GM12878 (cell line): ENCODE measurements around the gene TARBP1. TPM values are rescaled to one million over a fixed set of nuclear protein-coding genes. Genes with fewer than 3 reads are reported as not detected.

ENCODE experiments used
- ATAC-seq: fragments of 200-7000 bp; cut with Tn5 transposase; 3 replicates; pipeline ENCODE4 v1.9.1; 2020; ENCODE audit warnings: mild to moderate bottlenecking, moderate library complexity
- BruUV-seq: library from RNA; stranded (reverse); fragments of 400-500 nt; replicated peaks from 2 replicates; lab custom pipeline; 2021; lab: Mats Ljungman, UMichigan
- CTCF ChIA-PET: fragments of 300-600 bp; sonication (Branson Sonifier 250); formaldehyde crosslinking; extraction: SDS; loops from one replicate; lab custom pipeline; 2021; ENCODE audit warnings: inconsistent platforms; lab: Yijun Ruan, JAX
- POLR2A ChIA-PET: fragments of 350-600 bp; formaldehyde crosslinking; extraction: SDS; loops from one replicate; lab custom pipeline; 2021; ENCODE audit warnings: inconsistent platforms; lab: Charles Lee
- RAD21 ChIA-PET: fragments of 300-600 bp; sonication (Branson Sonifier 250); formaldehyde crosslinking; loops from one replicate; lab custom pipeline; 2023; ENCODE audit warnings: antibody characterized with exemption; ENCODE audit not compliant: unreplicated experiment; lab: Charles Lee
- SMC1A ChIA-PET: fragments of 300-600 bp; sonication (Branson Sonifier 250); formaldehyde crosslinking; loops from one replicate; lab custom pipeline; 2023; ENCODE audit not compliant: unreplicated experiment, uncharacterized antibody; lab: Charles Lee
- DNase-seq: peaks from one replicate; pipeline ENCODE4 v3.0.0-alpha.2; 2011; ENCODE audit warnings: low read depth, low spot score
- FAIRE-seq: peaks from 3 replicates; lab custom pipeline; 2011; peaks lifted over from hg19 to GRCh38; lab: Jason Lieb, UNC
- H2AFZ ChIP-seq: 2 replicates; pipeline ENCODE4 v1.6.0; 2011; ENCODE audit warnings: low read depth, low read length, control low read depth; ENCODE audit not compliant: control insufficient read depth
- H3K27ac ChIP-seq: 2 replicates; pipeline ENCODE4 v1.5.1; 2011; ENCODE audit warnings: control low read depth; ENCODE audit not compliant: control insufficient read depth, insufficient read depth
- H3K27me3 ChIP-seq, 2 experiments: replicated peaks in 1 of 2; 2 replicates each; pipeline versions ENCODE4 v1.6.0 to v1.6.1; 2011; ENCODE audit warnings: low read length in 1 of 2; ENCODE audit not compliant: control insufficient read depth in 2 of 2, insufficient read depth in 2 of 2
- H3K36me3 ChIP-seq, 2 experiments: 2 replicates each; pipeline ENCODE4 v1.5.1; 2011; ENCODE audit warnings: low read length in 1 of 2; ENCODE audit not compliant: control insufficient read depth in 2 of 2, insufficient read depth in 2 of 2
- H3K4me1 ChIP-seq: 2 replicates; pipeline ENCODE4 v1.6.1; 2011; ENCODE audit warnings: mild to moderate bottlenecking, low read length, moderate library complexity, mixed read lengths; ENCODE audit not compliant: control insufficient read depth, insufficient read depth
- H3K4me2 ChIP-seq: 2 replicates; pipeline ENCODE4 v1.6.0; 2011; ENCODE audit warnings: control low read depth; ENCODE audit not compliant: control insufficient read depth, insufficient read depth
- H3K4me3 ChIP-seq: fragments of 200-600 bp; sonication (generic); 2 replicates; pipeline ENCODE4 v1.5.1; 2016
- H3K79me2 ChIP-seq: 2 replicates; pipeline ENCODE4 v1.6.0; 2011; ENCODE audit warnings: low read length; ENCODE audit not compliant: control insufficient read depth, insufficient read depth
- H3K9ac ChIP-seq: 2 replicates; pipeline ENCODE4 v1.8.0; 2011; ENCODE audit warnings: low read length, control low read depth, mixed read lengths; ENCODE audit not compliant: control insufficient read depth, insufficient read depth
- H3K9me3 ChIP-seq: replicated peaks from 3 replicates; pipeline ENCODE4 v1.5.1; 2011; ENCODE audit warnings: mild to moderate bottlenecking, low read length; ENCODE audit not compliant: control insufficient read depth, insufficient read depth
- H4K20me1 ChIP-seq: 2 replicates; pipeline ENCODE4 v1.6.0; 2011; ENCODE audit not compliant: control insufficient read depth, insufficient read depth
- BACH1 ChIP-seq: fragments of 450-650 bp; IDR thresholded peaks from 2 replicates; pipeline ENCODE4 v1.6.1; 2017; ENCODE audit warnings: mild to moderate bottlenecking, borderline replicate concordance
- EED ChIP-seq: sonication (generic); IDR thresholded peaks from 2 replicates; pipeline ENCODE4 v1.6.1; 2016; ENCODE audit warnings: antibody characterized with exemption, low read depth
- EP300 ChIP-seq, 2 experiments: fragments of 150-350 bp in 1 of 2; IDR thresholded peaks; 2 replicates each; pipeline ENCODE4 v1.6.1; 2011 to 2012; ENCODE audit warnings: low read depth in 2 of 2, low read length in 2 of 2, borderline replicate concordance in 1 of 2, improper control_type of control experiment in 1 of 2, inconsistent platforms in 1 of 2; ENCODE audit not compliant: control insufficient read depth in 1 of 2
- HDGF ChIP-seq: fragments of 450-650 bp; IDR thresholded peaks from 2 replicates; pipeline ENCODE4 v1.6.1; 2016; ENCODE audit warnings: antibody characterized with exemption
- IKZF2 ChIP-seq, 2 experiments: fragments of 450-650 bp; IDR thresholded peaks; 2 replicates each; pipeline ENCODE4 v1.6.1; 2017; ENCODE audit warnings: mild to moderate bottlenecking in 2 of 2, moderate library complexity in 2 of 2
- JUNB ChIP-seq: IDR thresholded peaks from 2 replicates; pipeline ENCODE4 v1.6.1; 2016; ENCODE audit warnings: antibody characterized with exemption, mild to moderate bottlenecking
- KLF5 ChIP-seq: fragments of 450-650 bp; IDR thresholded peaks from 2 replicates; pipeline ENCODE4 v1.6.1; 2014; ENCODE audit warnings: mild to moderate bottlenecking; ENCODE audit not compliant: partially characterized antibody
- NFIC ChIP-seq: IDR thresholded peaks from 2 replicates; pipeline ENCODE4 v1.6.1; 2012; ENCODE audit warnings: low read depth, mild to moderate bottlenecking, inconsistent platforms, low read length, moderate library complexity
- NR2C1 ChIP-seq: fragments of 450-650 bp; IDR thresholded peaks from 2 replicates; pipeline ENCODE4 v1.6.1; 2017; ENCODE audit warnings: antibody characterized with exemption, mild to moderate bottlenecking, moderate library complexity
- NRF1 ChIP-seq: conservative IDR thresholded peaks from 2 replicates; pipeline ENCODE4 v1.6.1; 2011; ENCODE audit warnings: mild to moderate bottlenecking, low read depth, low read length, improper control_type of control experiment
- SMAD1 ChIP-seq: fragments of 450-650 bp; IDR thresholded peaks from 2 replicates; pipeline ENCODE4 v1.6.1; 2018; ENCODE audit warnings: mild to moderate bottlenecking, low read depth; ENCODE audit not compliant: partially characterized antibody
- WGBS: methylation state at CpG from one replicate; pipeline ENCODE4 v1.1.6; 2016; ENCODE audit warnings: low lambda C conversion rate; ENCODE audit not compliant: insufficient replicate concordance, insufficient coverage; ENCODE audit errors: missing lambda C conversion rate; 5-methylcytosine and 5-hydroxymethylcytosine counted together
- in situ Hi-C: fragments of 300-500 bp; cut with MboI; formaldehyde crosslinking; loops from 9 replicates; pipeline ENCODE4 v1.14.3; 2018; ENCODE audit warnings: mixed read lengths
- intact Hi-C: fragments of 100-400 bp; cut with micrococcal nuclease; formaldehyde crosslinking; loops from one replicate; pipeline ENCODE4 v1.14.2; 2022; ENCODE audit not compliant: unreplicated experiment
- polyA plus RNA-seq, 11 experiments: library from polyadenylated mRNA; depleted of rRNA in 4 of 11; unstranded in 6 of 11; stranded (reverse) in 5 of 11; fragments of >200 nt; fragmentation: Nextera tagmentation in 4 of 11; fragmentation: Illumina TruSeq in 1 of 11; extraction: Ambion mirVana in 4 of 11; extraction: Trizol in 1 of 11; gene quantifications; 1 replicate in 1 of 11; 2 replicates in 10 of 11; pipeline versions ENCODE4 v1.2.1 to v1.2.3, GENCODE V29; 2011 to 2016; ENCODE audit warnings: inconsistent platforms in 2 of 11, missing spikeins in 2 of 11, low read depth in 1 of 11
- total RNA-seq, 4 experiments: library from RNA; depleted of rRNA in 3 of 4; stranded (reverse); fragments of >200 nt in 3 of 4; fragmentation: Illumina TruSeq in 1 of 4; extraction: Trizol in 1 of 4; gene quantifications; 2 replicates each; pipeline versions ENCODE4 v1.2.1 to v1.2.3, GENCODE V29; 2013 to 2021

The TARBP1 gene
- total and polyA plus RNA-seq, 10 of the 15 experiments (the other 5 are each of a cell fraction or from before 2014, with no cell fraction given) = 10.8 to 94.4 (median 35.3) TPM

DNA sequence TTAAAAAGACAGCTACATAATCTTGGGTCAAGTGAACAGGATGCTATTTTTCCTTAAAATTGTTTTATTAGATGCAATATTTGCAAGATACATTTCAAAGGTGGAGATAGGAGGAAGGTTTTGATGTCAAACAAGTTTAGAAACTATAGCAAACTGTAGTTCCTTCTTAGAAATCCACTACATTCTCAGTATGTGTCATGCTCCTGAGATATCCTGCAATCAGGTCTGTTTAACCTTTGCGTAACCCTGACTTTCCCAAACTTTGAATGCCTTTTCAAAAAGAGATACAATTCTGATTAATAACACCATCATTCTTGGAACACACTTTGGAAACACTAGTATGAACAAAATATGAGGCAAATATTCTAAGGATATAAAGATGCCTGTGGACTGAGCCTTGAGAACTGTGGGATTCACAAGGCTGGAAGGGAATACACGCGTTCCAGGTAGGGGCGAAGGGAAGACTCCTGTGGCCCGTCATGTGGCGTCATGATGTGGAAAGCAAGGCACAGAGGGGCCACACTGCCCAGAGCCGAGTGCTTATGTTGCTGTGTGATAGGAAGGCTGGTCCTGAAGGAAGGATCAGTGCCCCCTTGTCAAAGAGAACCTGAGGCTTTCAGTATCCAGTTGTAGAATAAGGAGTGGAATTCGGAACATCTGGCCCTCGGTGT lies 19.6 kb upstream of the TARBP1 start:
- no peaks in the 10 kb centered on the region for H3K36me3 ChIP-seq
- H2AFZ ChIP-seq = peak overlapping the region; percentile 76
- no peak for DNase-seq
- no peaks in the 10 kb centered on the region for H4K20me1 ChIP-seq
- TF ChIP-seq EED (peak; percentile 19; the same call in 1 of the 2 replicates), KLF5 (no peak), NR2C1 (no peak), HDGF (peak; percentile 72; the same call in 1 of the 2 replicates), IKZF2 (IDR thresholded peaks at IDR 0.05) (peak in 1 of 2 experiments; percentile 21; a peak in 2 of 4 replicates), NRF1 (no peak), BACH1 (0 out of 2 replicates have a peak, but pooled peaks have one; percentile 10), NFIC (peak; percentile 62; the same call in 1 of the 2 replicates), EP300 (IDR thresholded peaks at IDR 0.05; ENCODE audit: borderline replicate concordance in 1 of 2, control insufficient read depth in 1 of 2, low read depth in 2 of 2, low read length in 2 of 2) (no peak), JUNB (peak; percentile 55), SMAD1 (no peak)
- ChIA-PET CTCF (interaction anchor here (0.7 to 7.0 kb wide), 29 partner anchors 10 to 918 kb away, joined by 3 to 94 read pairs (median 5); partner anchors contain the start of gene IRF2BP2), POLR2A (interaction anchor here (0.6 to 2.6 kb wide), 5 partner anchors 10 to 586 kb away, joined by 3 to 10 read pairs (median 4); no protein-coding TSS in a partner anchor), SMC1A (interaction anchor here (0.8 to 4.4 kb wide), 27 partner anchors 11 to 918 kb away, joined by 3 to 52 read pairs (median 6); no protein-coding TSS in a partner anchor), RAD21 (interaction anchor here (0.6 to 5.0 kb wide), 35 partner anchors 10 to 918 kb away, joined by 3 to 64 read pairs (median 4); no protein-coding TSS in a partner anchor)
- in situ Hi-C loops (loop anchor here (5.0 kb wide), 4 partner anchors 109 to 584 kb away; no protein-coding TSS in a partner anchor), intact Hi-C loops (loop anchor here (1.0 to 5.0 kb wide), 9 partner anchors 103 to 585 kb away; no protein-coding TSS in a partner anchor)
- peak; percentile 2 for ATAC-seq
- no peak for FAIRE-seq
- H3K9ac ChIP-seq = peak overlapping the region; percentile 43
- no peak overlapping the region for H3K27ac ChIP-seq
- BruUV-seq = no TSS peak
- H3K79me2 ChIP-seq = no peaks in the 10 kb centered on the region
- H3K4me1 ChIP-seq = peaks cover 51% of the 10 kb centered on the region
- H3K27me3 ChIP-seq = no peaks in the 10 kb centered on the region
- no peaks in the 10 kb centered on the region; the same call in 2 of the 3 replicates for H3K9me3 ChIP-seq
- peak overlapping the region; percentile 5; the same call in 1 of the 2 replicates for H3K4me2 ChIP-seq
- WGBS = 12% methylated on average over 9 of the region's 9 CpGs
- H3K4me3 ChIP-seq = no peak overlapping the region
